ENCODE measurements around the gene MTSS2.

The MTSS2 gene

DNA sequence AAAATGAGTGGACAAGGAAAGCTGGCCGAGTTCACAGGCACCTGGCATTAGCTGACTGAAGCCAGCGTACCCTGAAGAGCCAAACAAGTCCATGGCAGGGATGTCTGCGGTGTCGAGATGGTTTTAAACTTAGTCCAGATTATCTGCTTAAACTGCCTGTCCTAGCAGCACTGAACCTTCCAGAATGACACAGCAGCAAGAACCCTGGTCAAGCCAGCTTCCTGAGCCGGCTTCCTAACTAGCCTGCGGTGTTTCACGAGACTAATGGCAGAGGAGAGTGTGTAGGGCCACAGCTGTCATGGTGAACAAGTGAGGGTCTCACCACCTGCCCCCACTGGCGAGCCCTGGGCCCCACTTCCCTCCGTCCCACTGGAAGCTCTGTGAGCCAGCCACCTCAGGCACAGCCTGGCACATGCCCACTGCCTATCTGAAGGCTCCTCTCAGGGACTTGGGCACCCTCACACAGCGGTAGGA, 28.8 kb upstream of the MTSS2 start:
- DNase-seq: no peak

DNA sequence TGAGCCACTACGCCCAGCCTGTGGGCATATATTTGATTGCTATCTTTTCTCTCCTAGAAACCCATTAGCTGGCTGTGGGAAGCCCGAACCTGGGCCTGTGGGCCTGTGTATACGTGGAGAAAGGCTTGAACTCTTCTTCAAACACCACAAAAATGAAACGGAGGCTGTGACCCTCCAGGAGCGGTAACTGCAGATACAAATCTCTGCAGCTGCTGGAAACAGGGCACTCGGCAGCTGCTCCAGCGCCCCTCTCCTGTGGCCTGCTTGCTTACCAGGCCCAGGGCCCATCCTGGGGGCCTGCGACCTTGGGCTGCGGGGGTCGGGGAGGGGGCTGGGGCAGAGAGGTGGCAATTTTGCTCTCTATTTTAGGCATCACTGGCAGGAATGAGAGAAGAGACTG, 28.0 kb upstream of the MTSS2 start:
- DNase-seq: no peak

- DNase-seq: no peak
Measured at GRCh38 chr16:70713342-70713741, 27.5 kb upstream of the MTSS2 start.

- DNase-seq: no peak
Measured at GRCh38 chr16:70712942-70713341, 27.1 kb upstream of the MTSS2 start.

- no peak for DNase-seq
Measured at GRCh38 chr16:70712359-70712758, 26.5 kb upstream of the MTSS2 start.

DNA sequence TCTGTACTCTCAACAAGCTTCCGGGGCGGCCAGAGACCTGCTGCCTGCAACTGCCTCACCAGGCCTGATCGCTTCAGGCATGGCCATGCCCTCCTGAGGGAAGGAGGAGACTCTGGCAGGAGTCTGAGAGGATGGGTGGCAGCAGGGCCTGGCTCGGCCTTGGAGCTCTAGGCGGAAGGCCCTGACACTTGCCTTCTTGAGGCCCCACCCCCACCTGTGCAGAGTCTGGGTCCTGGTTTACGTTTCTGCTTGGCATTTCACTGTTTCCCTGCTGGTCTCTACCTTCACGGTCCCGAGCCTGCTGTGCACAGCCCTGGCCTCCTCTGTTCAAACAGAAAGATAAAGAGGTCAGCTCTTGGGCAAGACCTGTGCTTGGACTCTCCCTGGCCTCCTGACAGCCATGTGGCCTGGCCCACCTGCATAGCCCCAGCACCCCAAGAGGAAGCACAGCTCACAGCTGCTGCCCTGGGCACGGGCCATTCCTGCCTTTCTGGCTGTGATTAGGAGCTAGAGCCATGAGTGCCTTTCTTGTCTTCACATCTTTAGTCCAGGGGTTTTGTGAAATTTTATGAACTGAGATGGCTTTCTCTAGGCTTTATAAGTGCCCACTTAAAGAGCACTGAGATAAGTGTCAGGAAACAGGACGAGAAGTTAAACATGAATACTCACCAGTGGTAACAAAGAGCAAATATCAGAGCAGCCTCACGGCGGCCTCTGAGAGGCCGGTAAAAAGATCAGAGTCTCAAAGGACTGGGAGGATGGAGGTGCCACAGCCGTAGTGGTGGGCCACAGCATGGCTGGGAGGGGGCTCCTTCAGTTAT, 25.6 kb upstream of the MTSS2 start:
- no peak for DNase-seq

GRCh38 chr16:70710422-70711210, 24.8 kb upstream of the MTSS2 start:
- no peak for DNase-seq

GRCh38 chr16:70709942-70710341, 24.1 kb upstream of the MTSS2 start:
- DNase-seq: no peak

DNA sequence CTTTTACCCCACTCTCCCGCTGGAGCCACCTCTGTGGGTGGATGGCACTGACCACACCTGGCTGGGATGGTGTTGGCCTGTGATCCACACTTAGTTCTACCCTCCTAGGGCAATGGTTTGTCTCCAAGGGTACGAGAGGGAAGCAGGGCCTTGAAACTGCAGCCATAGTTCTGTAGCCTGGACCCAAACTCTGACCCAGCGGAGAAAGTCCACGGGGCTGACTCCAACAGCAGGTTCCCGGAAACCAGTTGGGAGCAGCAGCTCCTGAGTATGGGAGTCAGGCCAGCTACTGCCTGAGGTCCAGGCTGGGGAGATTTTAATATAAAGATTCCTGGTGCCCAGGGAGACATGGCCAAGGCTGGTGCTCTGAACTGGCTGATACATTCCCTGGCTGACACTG, 23.6 kb upstream of the MTSS2 start:
- no peak for DNase-seq

- no peak for DNase-seq
Measured at GRCh38 chr16:70708366-70709246, 22.8 kb upstream of the MTSS2 start.

- peak; percentile 10 for DNase-seq
Measured at GRCh38 chr16:70706948-70707465, 21.2 kb upstream of the MTSS2 start.

- no peak for DNase-seq
Measured at GRCh38 chr16:70705056-70705455, 19.2 kb upstream of the MTSS2 start.

- DNase-seq: peak; percentile 27
Measured at GRCh38 chr16:70704586-70704985, 18.7 kb upstream of the MTSS2 start.

DNA sequence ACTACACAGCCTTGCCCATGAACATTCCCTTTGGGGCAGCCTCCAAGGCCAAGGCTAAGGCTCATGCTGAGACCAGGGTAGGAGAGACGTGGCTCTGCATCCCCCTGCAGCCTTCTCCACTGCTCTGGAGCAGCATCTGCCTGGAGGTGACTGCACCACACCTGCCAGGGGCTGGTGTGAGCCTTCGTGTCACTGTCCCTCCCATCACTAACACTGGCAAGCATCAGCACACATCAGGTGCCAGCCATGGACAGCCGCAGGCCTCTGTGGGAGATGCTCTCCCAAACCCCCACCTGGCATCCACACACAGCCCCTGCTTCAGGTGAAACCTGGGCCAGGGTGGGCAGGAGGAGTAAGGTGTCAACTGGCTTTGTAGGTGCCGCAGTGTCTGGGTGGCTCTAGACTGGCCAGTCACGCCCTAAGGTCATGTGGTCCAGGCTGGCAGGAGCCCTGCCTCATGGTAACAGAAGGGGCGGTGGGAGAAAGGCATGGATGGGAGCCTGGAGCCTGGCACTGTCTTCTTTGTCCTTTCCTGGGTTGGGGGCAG, 18.1 kb upstream of the MTSS2 start:
- DNase-seq: peak; percentile 47

DNA sequence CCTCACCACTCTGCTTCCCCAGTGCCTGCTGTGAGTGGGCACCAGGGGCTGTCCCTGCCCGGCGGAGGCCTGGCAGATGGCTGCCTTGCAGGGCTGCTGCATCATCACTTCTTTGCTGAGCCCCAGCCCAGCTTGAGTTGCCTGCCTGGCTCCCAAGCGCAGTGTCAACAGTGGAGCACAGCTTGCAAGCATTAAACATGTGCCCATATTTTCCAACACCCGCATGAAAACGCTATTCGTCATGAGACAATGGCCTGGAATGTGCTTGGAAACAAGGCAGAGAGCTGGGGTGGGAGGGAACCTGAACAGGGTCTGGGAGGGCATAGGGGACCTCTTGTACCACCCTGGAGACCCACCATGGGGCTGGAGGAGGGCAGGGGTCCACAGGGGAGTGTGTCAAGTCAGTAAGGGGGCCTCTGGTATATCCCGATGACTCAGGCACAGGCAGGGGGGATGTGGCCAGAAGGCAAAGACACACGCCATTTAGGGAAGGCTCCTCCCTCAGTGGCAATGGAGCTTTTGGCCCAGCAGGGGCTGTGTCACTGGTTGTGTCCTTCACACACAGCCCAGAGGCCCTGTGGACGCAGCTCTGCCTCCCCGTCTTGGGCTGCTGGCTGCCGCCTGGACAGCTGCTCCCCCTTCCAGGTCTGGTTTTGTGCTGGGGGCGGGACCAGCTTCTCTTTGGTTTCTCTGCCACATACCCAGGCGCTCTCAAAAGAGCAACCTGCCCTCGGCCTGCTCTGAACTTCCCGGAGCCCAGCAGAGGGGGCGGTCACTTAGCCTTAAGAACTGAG, 17.4 kb upstream of the MTSS2 start:
- peak; percentile 89 for DNase-seq

- no peak for DNase-seq
Measured at GRCh38 chr16:70702624-70703023, 16.8 kb upstream of the MTSS2 start.

DNA sequence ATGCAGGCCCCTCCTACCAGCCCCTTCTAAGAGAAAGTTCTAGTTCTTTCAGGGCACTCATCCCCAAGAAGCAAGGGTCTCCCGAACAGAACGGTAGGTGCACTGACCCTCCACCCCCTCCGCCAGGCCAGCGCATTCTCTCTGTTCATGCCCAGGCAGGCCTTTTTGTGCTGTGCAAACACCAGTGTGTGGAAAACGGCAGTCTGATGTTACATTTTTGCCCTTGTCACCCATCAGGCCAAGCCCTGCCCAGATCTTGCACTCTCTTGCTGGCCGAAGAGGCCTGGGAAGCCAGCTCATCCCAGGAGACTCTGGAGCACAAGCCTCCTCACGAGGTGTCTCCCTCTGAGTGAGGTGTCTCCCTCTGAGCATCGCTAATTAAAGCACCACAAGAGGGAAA, 16.1 kb upstream of the MTSS2 start:
- peak; percentile 36 for DNase-seq

DNA sequence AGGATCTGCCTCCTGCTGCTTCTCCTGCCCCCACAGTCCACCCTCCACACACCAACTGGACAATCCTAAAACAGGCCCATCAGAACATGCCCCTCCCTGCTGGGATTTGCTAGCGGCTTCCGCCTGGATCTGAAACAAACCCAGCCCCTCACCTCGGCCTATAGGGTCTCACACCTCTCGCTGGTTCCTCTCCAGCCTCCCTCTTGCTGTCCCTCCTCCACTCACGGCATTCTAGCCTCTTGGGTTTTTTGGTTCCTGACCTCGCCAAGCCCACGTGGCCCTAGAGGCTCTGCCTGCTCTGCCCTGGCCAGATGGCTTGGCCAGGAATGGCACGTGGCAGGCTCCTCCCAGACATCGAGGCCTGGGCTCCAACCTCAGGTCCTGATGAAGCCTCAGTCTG, 15.7 kb upstream of the MTSS2 start:
- DNase-seq: no peak

- DNase-seq: peak; percentile 56
Measured at GRCh38 chr16:70701036-70701435, 15.2 kb upstream of the MTSS2 start.

- DNase-seq: peak; percentile 78
Measured at GRCh38 chr16:70700101-70701020, 14.5 kb upstream of the MTSS2 start.

- no peak for DNase-seq
Measured at GRCh38 chr16:70699696-70700095, 13.8 kb upstream of the MTSS2 start.
